ENCODE measurements around the gene ALDH2.
"Not testable (repeated sequence)": the region's sequence is repeated elsewhere in the genome, so short reads cannot be mapped to it uniquely, and the experiment has no call there.

The ALDH2 gene

GRCh38 chr12:111829635-111830034, 62.9 kb downstream of the ALDH2 start:
- not testable (repeated sequence) for DNase-seq

- DNase-seq = not testable (repeated sequence)
Measured at GRCh38 chr12:111834740-111835386, 68.1 kb downstream of the ALDH2 start.

GRCh38 chr12:111835531-111836181, 68.9 kb downstream of the ALDH2 start:
- not testable (repeated sequence) for DNase-seq

GRCh38 chr12:111838353-111838752, 71.6 kb downstream of the ALDH2 start:
- DNase-seq = no peak

GRCh38 chr12:111840807-111841206, 74.1 kb downstream of the ALDH2 start:
- no peak for DNase-seq

- no peak for DNase-seq
Measured at GRCh38 chr12:111841236-111841749, 74.6 kb downstream of the ALDH2 start.

GRCh38 chr12:111841750-111842555, 75.2 kb downstream of the ALDH2 start, which contains the start of gene MAPKAPK5:
MAPKAPK5 (plus strand) TSS chr12:111842228; CDS start chr12:111842734, 506 bp downstream.
- DNase-seq = peak; percentile 91

GRCh38 chr12:111842556-111843396, 76.0 kb downstream of the ALDH2 start:
- DNase-seq = no peak

- no peak for DNase-seq
Measured at GRCh38 chr12:111846016-111846415, 79.3 kb downstream of the ALDH2 start.

GRCh38 chr12:111850526-111850925, 83.8 kb downstream of the ALDH2 start:
- DNase-seq = no peak

- no peak for DNase-seq
Measured at GRCh38 chr12:111858186-111858585, 91.5 kb downstream of the ALDH2 start.

- DNase-seq = no peak
Measured at GRCh38 chr12:111858778-111859177, 92.0 kb downstream of the ALDH2 start.

- DNase-seq = no peak
Measured at GRCh38 chr12:111864913-111865312, 98.2 kb downstream of the ALDH2 start.
